Activated T-helper 17 cell treated with anti-CD3 and anti-CD28 coated beads, Interleukin-2, amount 50 U/mL, for 72 hours (primary cell): ENCODE measurements around the gene PDZD4. TPM values are rescaled to one million over a fixed set of nuclear protein-coding genes. Genes with fewer than 3 reads are reported as not detected.

Experiments used
- ATAC-seq: fragments of 150-1000 bp; cut with Tn5 transposase; replicated peaks from 2 replicates; pipeline ENCODE4 v1.10.0; 2021; ENCODE audit warnings: mild to moderate bottlenecking, moderate library complexity
- H3K27ac Mint-ChIP-seq: one replicate; pipeline ENCODE4 v1.8.0; 2022; ENCODE audit warnings: mixed read lengths
- H3K27me3 Mint-ChIP-seq: one replicate; pipeline ENCODE4 v1.8.0; 2022; ENCODE audit warnings: mixed read lengths
- H3K36me3 Mint-ChIP-seq: one replicate; pipeline ENCODE4 v1.8.0; 2022; ENCODE audit warnings: low read depth, mild to moderate bottlenecking, mixed read lengths
- H3K4me1 Mint-ChIP-seq: one replicate; pipeline ENCODE4 v1.8.0; 2022; ENCODE audit warnings: mixed read lengths
- H3K4me3 Mint-ChIP-seq: one replicate; pipeline ENCODE4 v1.8.0; 2022; ENCODE audit warnings: mild to moderate bottlenecking, mixed read lengths
- H3K9me3 Mint-ChIP-seq: one replicate; pipeline ENCODE4 v1.8.0; 2022; ENCODE audit warnings: mixed read lengths
- total RNA-seq, 2 donors: library from RNA; stranded (reverse); gene quantifications; one replicate each; pipeline ENCODE4 v1.2.3, GENCODE V29; 2022

The PDZD4 gene
- total RNA-seq, 2 donors from 2014 or later: 1.3 to 8.0 TPM

- Mint-ChIP-seq H3K9me3 (no peaks in the 10 kb centered on the region), H3K4me3 (no peak overlapping the region), H3K4me1 (no peaks in the 10 kb centered on the region), H3K36me3 (no peaks in the 10 kb centered on the region), H3K27me3 (peaks cover 4% of the 10 kb centered on the region), H3K27ac (no peak overlapping the region)
- ATAC-seq: no peak
Measured at GRCh38 chrX:153871451-153871850, 41.1 kb upstream of the PDZD4 start.

GRCh38 chrX:153870791-153871360 is 40.5 kb upstream of the PDZD4 start:
- no peaks in the 10 kb centered on the region for H3K27me3 Mint-ChIP-seq
- no peak overlapping the region for H3K4me3 Mint-ChIP-seq
- no peaks in the 10 kb centered on the region for H3K9me3 Mint-ChIP-seq
- H3K36me3 Mint-ChIP-seq: no peaks in the 10 kb centered on the region
- H3K4me1 Mint-ChIP-seq: no peaks in the 10 kb centered on the region
- no peak overlapping the region for H3K27ac Mint-ChIP-seq
- no peak for ATAC-seq

GRCh38 chrX:153870288-153870690 is 39.9 kb upstream of the PDZD4 start:
- H3K4me3 Mint-ChIP-seq: no peak overlapping the region
- ATAC-seq: no peak
- no peaks in the 10 kb centered on the region for H3K9me3 Mint-ChIP-seq
- no peaks in the 10 kb centered on the region for H3K4me1 Mint-ChIP-seq
- no peaks in the 10 kb centered on the region for H3K36me3 Mint-ChIP-seq
- no peaks in the 10 kb centered on the region for H3K27me3 Mint-ChIP-seq
- H3K27ac Mint-ChIP-seq: no peak overlapping the region

GRCh38 chrX:153869473-153870287 is 39.3 kb upstream of the PDZD4 start:
- Mint-ChIP-seq H3K36me3 (no peaks in the 10 kb centered on the region), H3K4me3 (no peak overlapping the region), H3K4me1 (no peaks in the 10 kb centered on the region), H3K27ac (no peak overlapping the region), H3K27me3 (no peaks in the 10 kb centered on the region), H3K9me3 (no peaks in the 10 kb centered on the region)
- no peak for ATAC-seq

- Mint-ChIP-seq H3K9me3 (no peaks in the 10 kb centered on the region), H3K27ac (no peak overlapping the region), H3K4me3 (no peak overlapping the region), H3K36me3 (no peaks in the 10 kb centered on the region), H3K4me1 (no peaks in the 10 kb centered on the region), H3K27me3 (no peaks in the 10 kb centered on the region)
- no peak for ATAC-seq
Measured at GRCh38 chrX:153868576-153869472, 38.5 kb upstream of the PDZD4 start.

- Mint-ChIP-seq H3K27ac (no peak overlapping the region), H3K36me3 (no peaks in the 10 kb centered on the region), H3K4me3 (no peak overlapping the region), H3K4me1 (no peaks in the 10 kb centered on the region), H3K9me3 (no peaks in the 10 kb centered on the region), H3K27me3 (no peaks in the 10 kb centered on the region)
- no peak for ATAC-seq
Measured at GRCh38 chrX:153867671-153868070, 37.3 kb upstream of the PDZD4 start.

- no peaks in the 10 kb centered on the region for H3K4me1 Mint-ChIP-seq
- H3K27me3 Mint-ChIP-seq: no peaks in the 10 kb centered on the region
- H3K9me3 Mint-ChIP-seq: no peaks in the 10 kb centered on the region
- H3K4me3 Mint-ChIP-seq: no peak overlapping the region
- H3K36me3 Mint-ChIP-seq: no peaks in the 10 kb centered on the region
- no peak overlapping the region for H3K27ac Mint-ChIP-seq
- ATAC-seq: no peak
Measured at GRCh38 chrX:153867139-153867538, 36.8 kb upstream of the PDZD4 start.

- no peak overlapping the region for H3K27ac Mint-ChIP-seq
- H3K4me1 Mint-ChIP-seq: no peaks in the 10 kb centered on the region
- H3K4me3 Mint-ChIP-seq: no peak overlapping the region
- no peaks in the 10 kb centered on the region for H3K27me3 Mint-ChIP-seq
- H3K36me3 Mint-ChIP-seq: no peaks in the 10 kb centered on the region
- ATAC-seq: no peak
- H3K9me3 Mint-ChIP-seq: no peaks in the 10 kb centered on the region
Measured at GRCh38 chrX:153866302-153867019, 36.1 kb upstream of the PDZD4 start.

- no peak for ATAC-seq
- Mint-ChIP-seq H3K4me3 (no peak overlapping the region), H3K4me1 (no peaks in the 10 kb centered on the region), H3K9me3 (no peaks in the 10 kb centered on the region), H3K36me3 (no peaks in the 10 kb centered on the region), H3K27me3 (no peaks in the 10 kb centered on the region), H3K27ac (no peak overlapping the region)
Measured at GRCh38 chrX:153865685-153866084, 35.3 kb upstream of the PDZD4 start.

- no peaks in the 10 kb centered on the region for H3K36me3 Mint-ChIP-seq
- H3K27ac Mint-ChIP-seq: no peak overlapping the region
- no peak overlapping the region for H3K4me3 Mint-ChIP-seq
- H3K27me3 Mint-ChIP-seq: no peaks in the 10 kb centered on the region
- no peak for ATAC-seq
- no peaks in the 10 kb centered on the region for H3K9me3 Mint-ChIP-seq
- H3K4me1 Mint-ChIP-seq: no peaks in the 10 kb centered on the region
Measured at GRCh38 chrX:153865321-153865580, 34.9 kb upstream of the PDZD4 start.

GRCh38 chrX:153864561-153865320 is 34.4 kb upstream of the PDZD4 start:
- H3K4me1 Mint-ChIP-seq: no peaks in the 10 kb centered on the region
- no peak overlapping the region for H3K4me3 Mint-ChIP-seq
- no peak for ATAC-seq
- H3K9me3 Mint-ChIP-seq: no peaks in the 10 kb centered on the region
- no peaks in the 10 kb centered on the region for H3K36me3 Mint-ChIP-seq
- no peak overlapping the region for H3K27ac Mint-ChIP-seq
- H3K27me3 Mint-ChIP-seq: no peaks in the 10 kb centered on the region

GRCh38 chrX:153864101-153864500 is 33.8 kb upstream of the PDZD4 start:
- Mint-ChIP-seq H3K9me3 (no peaks in the 10 kb centered on the region), H3K36me3 (no peaks in the 10 kb centered on the region), H3K27me3 (no peaks in the 10 kb centered on the region), H3K4me3 (no peak overlapping the region), H3K27ac (no peak overlapping the region), H3K4me1 (no peaks in the 10 kb centered on the region)
- ATAC-seq: no peak

- Mint-ChIP-seq H3K4me3 (no peak overlapping the region), H3K36me3 (no peaks in the 10 kb centered on the region), H3K9me3 (no peaks in the 10 kb centered on the region), H3K27me3 (no peaks in the 10 kb centered on the region), H3K27ac (no peak overlapping the region), H3K4me1 (no peaks in the 10 kb centered on the region)
- no peak for ATAC-seq
Measured at GRCh38 chrX:153863251-153863991, 33.1 kb upstream of the PDZD4 start.
